ENCODE results near the gene VPS50.
A peak's percentile ranks its signal among the peaks of the same experiment; 100 is the strongest.
"Not testable (repeated sequence)": the region's sequence is repeated elsewhere in the genome, so short reads cannot be mapped to it uniquely, and the experiment has no call there.

The VPS50 gene

GRCh38 chr7:93331706-93332105, 99.5 kb downstream of the VPS50 start:
- DNase-seq (ENCODE audit: low read depth): no peak

GRCh38 chr7:93332172-93332571, 100.0 kb downstream of the VPS50 start:
- no peak for DNase-seq (ENCODE audit: low read depth)

- DNase-seq (ENCODE audit: low read depth): no peak
Measured at GRCh38 chr7:93337052-93337451, 104.9 kb downstream of the VPS50 start.

GRCh38 chr7:93342178-93342577, 110.0 kb downstream of the VPS50 start:
- not testable (repeated sequence) for DNase-seq (ENCODE audit: low read depth)

GRCh38 chr7:93350338-93350737, 118.2 kb downstream of the VPS50 start:
- no peak for DNase-seq (ENCODE audit: low read depth)

- DNase-seq (ENCODE audit: low read depth): no peak
Measured at GRCh38 chr7:93352881-93353280, 120.7 kb downstream of the VPS50 start.

GRCh38 chr7:93354815-93355214, 122.6 kb downstream of the VPS50 start:
- DNase-seq (ENCODE audit: low read depth): no peak

- DNase-seq (ENCODE audit: low read depth): no peak
Measured at GRCh38 chr7:93359520-93360198, 127.5 kb downstream of the VPS50 start.

GRCh38 chr7:93361853-93362252, 129.7 kb downstream of the VPS50 start:
- DNase-seq (ENCODE audit: low read depth): no peak

GRCh38 chr7:93364806-93365205, 132.6 kb downstream of the VPS50 start:
- no peak for DNase-seq (ENCODE audit: low read depth)

GRCh38 chr7:93365341-93365740, 133.2 kb downstream of the VPS50 start:
- peak; percentile 7 for DNase-seq (ENCODE audit: low read depth)

- DNase-seq (ENCODE audit: low read depth): no peak
Measured at GRCh38 chr7:93366816-93367215, 134.7 kb downstream of the VPS50 start.

- DNase-seq (ENCODE audit: low read depth): no peak
Measured at GRCh38 chr7:93367254-93367653, 135.1 kb downstream of the VPS50 start.

- not testable (repeated sequence) for DNase-seq (ENCODE audit: low read depth)
Measured at GRCh38 chr7:93370937-93371336, 138.8 kb downstream of the VPS50 start.

- no peak for DNase-seq (ENCODE audit: low read depth)
Measured at GRCh38 chr7:93373537-93373936, 141.4 kb downstream of the VPS50 start.

GRCh38 chr7:93374345-93374940, 142.3 kb downstream of the VPS50 start:
- peak; percentile 53 for DNase-seq (ENCODE audit: low read depth)

- DNase-seq (ENCODE audit: low read depth): no peak
Measured at GRCh38 chr7:93375603-93376002, 143.4 kb downstream of the VPS50 start.

GRCh38 chr7:93378131-93378760, 146.1 kb downstream of the VPS50 start:
- DNase-seq (ENCODE audit: low read depth): no peak

- DNase-seq (ENCODE audit: low read depth): peak; percentile 3
Measured at GRCh38 chr7:93382362-93382761, 150.2 kb downstream of the VPS50 start.

- DNase-seq (ENCODE audit: low read depth): no peak
Measured at GRCh38 chr7:93390660-93391059, 158.5 kb downstream of the VPS50 start.

GRCh38 chr7:93392984-93393383, 160.8 kb downstream of the VPS50 start:
- no peak for DNase-seq (ENCODE audit: low read depth)

GRCh38 chr7:93399642-93400041, 167.5 kb downstream of the VPS50 start:
- no peak for DNase-seq (ENCODE audit: low read depth)

- DNase-seq (ENCODE audit: low read depth): no peak
Measured at GRCh38 chr7:93402944-93403343, 170.8 kb downstream of the VPS50 start.

- DNase-seq (ENCODE audit: low read depth): no peak
Measured at GRCh38 chr7:93407239-93407638, 175.1 kb downstream of the VPS50 start.

All from EH (cell line).